GM12874 (cell line): ENCODE results near the gene ARFRP1.

Experiments used
- TF ChIP-seq, protein P1 (sequence below): IDR thresholded peaks from 2 replicates; pipeline ENCODE4 v1.5.1; 2011; ENCODE audit warnings: low read depth, mild to moderate bottlenecking, control low read depth, low read length, moderate library complexity; ENCODE audit not compliant: insufficient read depth

ARFRP1 gene

DNA sequence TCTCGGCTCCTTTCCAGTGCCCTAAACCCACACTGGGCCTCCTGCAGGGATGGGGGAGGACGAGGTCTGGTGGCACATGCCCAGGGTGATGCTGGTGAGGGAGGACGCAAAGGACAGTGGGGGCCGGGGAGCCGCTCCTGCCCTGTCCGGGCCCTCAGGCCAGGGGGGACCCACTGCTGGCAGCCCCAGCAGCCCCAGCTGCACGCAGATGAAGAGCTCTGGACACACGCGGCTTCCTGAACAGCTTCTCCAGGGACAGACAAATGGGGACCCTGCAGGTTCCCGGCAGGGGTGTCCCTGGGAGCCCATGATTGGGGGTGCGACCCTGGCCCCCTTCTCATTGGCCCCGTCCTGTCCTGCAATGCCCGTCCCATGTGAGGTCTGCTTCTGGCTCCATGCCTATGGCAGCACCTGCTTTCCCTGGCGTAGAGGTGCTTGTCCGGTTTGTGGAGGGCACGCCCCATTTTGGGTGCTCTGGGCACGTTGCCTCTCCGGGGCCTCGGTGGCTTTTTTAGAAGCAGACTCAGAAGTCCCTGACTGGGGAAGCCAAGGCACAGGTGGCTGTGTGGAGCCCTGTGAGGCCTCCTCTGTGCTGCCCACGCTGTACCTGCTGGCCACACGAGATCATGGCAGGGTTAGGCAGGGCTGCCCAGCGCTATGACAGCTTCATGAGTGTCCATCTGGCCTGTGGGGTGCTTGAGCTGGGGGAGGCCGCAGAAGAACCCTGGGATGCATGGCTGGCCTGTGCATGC is 26.7 kb downstream of the ARFRP1 start:
- TF ChIP-seq, protein P1, sequence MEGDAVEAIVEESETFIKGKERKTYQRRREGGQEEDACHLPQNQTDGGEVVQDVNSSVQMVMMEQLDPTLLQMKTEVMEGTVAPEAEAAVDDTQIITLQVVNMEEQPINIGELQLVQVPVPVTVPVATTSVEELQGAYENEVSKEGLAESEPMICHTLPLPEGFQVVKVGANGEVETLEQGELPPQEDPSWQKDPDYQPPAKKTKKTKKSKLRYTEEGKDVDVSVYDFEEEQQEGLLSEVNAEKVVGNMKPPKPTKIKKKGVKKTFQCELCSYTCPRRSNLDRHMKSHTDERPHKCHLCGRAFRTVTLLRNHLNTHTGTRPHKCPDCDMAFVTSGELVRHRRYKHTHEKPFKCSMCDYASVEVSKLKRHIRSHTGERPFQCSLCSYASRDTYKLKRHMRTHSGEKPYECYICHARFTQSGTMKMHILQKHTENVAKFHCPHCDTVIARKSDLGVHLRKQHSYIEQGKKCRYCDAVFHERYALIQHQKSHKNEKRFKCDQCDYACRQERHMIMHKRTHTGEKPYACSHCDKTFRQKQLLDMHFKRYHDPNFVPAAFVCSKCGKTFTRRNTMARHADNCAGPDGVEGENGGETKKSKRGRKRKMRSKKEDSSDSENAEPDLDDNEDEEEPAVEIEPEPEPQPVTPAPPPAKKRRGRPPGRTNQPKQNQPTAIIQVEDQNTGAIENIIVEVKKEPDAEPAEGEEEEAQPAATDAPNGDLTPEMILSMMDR = no peak

DNA sequence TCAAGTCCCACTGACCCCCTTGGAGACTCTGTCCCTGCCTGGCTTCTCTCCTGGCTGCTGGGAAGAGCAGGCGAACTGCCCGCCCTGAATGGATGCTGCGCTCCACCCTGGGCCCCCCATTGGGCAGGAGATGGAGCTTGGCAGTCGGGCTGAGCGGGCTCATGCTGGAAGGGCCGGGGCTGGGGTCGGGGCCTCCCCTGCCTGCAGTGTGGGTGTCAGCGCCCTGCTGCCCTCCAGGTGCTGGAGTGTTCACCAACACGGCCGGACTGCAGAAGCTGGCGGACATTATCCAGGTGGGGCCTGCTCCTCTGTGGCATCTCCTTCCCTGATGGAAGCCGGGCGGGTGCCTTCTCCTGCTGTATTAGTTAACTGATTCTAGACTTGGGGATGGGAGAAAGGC is 27.3 kb downstream of the ARFRP1 start:
- TF ChIP-seq, protein P1 = no peak

DNA sequence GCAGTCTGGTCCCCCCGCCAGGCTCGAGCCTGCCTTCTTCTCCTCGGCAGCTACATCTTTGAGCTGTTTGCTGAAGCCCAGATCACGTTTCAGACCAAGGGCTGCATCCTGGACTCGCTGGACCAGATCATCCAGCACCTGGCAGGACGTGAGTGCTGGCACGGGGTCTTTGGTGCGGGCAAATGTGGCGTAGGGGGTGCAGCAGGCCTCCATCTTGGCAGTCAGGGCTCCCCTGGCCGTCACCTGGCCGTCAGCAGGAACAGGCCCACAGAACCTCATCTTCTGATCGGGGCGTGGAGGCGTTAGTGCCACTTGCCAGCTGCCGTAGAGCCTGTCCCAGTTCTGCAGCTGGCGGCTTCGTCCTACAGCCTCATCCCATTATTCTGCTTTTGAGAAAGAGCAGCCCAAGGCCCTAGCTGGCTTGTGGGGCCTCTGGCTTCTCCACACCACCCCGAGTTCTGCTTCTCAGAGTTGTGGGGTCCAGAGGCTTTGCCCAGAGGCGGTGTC is 27.9 kb downstream of the ARFRP1 start:
- TF ChIP-seq, protein P1 = no peak

DNA sequence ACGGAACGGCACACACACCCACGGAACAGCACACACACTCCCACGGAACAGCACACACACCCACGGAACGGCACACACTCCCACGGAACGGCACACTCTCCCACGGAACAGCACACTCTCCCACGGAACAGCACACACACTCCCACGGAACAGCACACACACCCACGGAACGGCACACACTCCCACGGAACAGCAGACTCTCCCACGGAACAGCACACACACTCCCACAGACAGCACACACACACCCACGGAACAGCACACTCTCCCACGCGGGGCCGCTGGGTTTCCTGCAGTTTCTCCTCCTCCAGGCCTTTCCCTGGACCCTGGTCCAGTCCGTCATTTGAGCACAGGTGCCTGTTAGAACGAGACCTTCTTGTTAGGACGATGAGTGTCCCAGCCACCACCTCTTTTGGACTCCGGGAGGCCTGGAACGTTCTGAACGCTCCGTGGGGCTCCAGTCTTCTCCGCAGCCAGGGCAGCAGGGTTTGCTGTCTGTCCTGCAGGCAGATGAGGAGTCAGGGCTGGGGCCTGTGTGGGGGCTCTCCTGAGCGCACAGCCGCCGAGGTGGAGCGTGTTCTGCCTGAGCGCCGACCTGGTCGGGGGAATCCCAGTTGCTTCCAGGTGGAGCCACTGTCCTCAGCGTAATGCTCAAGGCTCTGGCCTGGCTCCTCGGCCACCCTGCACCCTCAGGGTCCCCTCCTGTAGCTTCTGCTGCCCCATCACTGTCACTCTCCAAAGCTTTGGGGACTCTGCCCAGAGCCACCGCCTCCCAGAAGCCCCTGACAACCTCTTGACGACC is 28.9 kb downstream of the ARFRP1 start:
- TF ChIP-seq, protein P1 = no peak

DNA sequence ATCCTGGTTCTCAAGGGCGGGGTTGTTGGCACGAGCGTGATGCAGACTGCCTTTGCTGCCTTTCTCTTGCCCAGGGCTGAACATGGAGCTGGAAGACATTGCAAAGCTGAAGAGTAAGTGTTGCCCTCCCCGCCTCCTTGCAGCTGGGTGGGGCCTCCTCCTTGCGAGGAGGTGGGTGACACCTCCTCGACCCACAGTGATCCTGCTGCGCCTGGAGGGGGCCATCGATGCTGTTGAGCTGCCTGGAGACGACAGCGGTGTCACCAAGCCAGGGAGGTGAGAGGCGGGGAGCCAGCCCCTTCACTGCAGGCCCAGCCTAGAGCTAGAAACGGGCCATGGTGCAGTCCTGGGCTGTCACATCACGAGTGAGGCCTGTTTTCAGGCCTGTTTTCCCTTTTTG is 29.7 kb downstream of the ARFRP1 start:
- TF ChIP-seq, protein P1 = no peak

DNA sequence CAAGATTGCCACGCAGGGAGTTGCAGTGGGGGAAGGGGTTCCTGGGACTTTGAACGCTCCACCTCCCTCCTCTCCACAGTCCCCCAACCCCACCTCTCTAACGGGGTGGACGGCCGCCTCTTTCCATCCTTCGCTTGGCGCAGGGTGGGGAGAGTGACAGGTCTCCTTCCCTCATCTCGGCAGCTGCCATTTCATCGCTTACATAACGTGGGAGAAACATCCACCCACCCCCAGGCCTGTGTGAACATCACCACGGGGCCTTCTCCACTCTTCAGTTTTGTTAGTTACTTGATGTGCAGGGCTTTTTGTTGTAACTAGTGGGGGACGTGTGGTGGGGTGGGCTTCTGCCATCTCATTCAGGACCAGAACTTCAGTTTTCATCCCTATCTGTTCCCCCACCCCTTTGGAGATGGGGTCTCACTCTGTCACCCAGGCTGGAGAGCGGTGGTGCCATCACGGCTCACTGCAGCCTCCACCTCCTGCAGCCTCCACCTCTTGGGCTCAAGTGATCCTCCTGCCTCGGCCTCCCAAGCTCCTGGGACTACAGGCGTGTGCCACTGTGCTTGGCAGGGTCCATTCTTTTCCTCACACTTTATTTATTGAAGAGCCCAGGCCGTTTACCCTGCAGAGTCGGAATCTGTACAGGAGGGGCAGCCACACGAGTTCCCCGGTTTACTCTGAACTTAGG is 32.0 kb downstream of the ARFRP1 start:
- TF ChIP-seq, protein P1 = no peak

DNA sequence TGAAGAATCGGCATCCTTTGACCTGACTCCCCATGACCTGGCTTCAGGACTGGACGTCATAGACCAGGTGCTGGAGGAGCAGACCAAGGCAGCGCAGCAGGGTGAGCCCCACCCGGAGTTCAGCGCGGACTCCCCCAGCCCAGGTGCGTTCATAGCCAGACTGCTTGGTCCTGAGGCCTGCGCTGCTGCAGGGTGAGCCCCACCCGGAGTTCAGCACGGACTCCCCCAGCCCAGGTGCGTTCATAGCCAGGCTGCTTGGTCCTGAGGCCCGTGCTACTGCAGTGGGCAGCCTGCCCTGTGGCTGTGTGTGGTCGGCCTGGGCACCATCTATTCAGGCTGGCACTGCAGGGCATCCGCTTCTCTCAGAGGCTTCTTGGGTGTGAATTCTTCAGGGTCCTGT is 33.8 kb downstream of the ARFRP1 start:
- TF ChIP-seq, protein P1 = no peak
